ENCODE results near the gene RRP8. TPM values are rescaled to one million over a fixed set of nuclear protein-coding genes. Genes with fewer than 3 reads are reported as not detected.

The RRP8 gene
- total and polyA plus RNA-seq, 2 donors (not counting 1 experiment from before 2014, with no cell fraction given) = 8.6 to 29.4 TPM

- Histone ChIP-seq H3K9me3 (ENCODE audit: control extremely low read depth in 1 of 3, control insufficient read depth in 2 of 3, insufficient read depth in 1 of 3, low read length in 2 of 3) (peaks cover 0 to 9% (median 1%) of the 10 kb centered on the region in 3 donors), H3K4me2 (replicated peaks; ENCODE audit: low read depth, low read length, poor library complexity, severe bottlenecking) (no peak overlapping the region), H3K4me3 (ENCODE audit: control extremely low read depth in 1 of 5, extremely low read depth in 1 of 5, insufficient read depth in 1 of 5, low read depth in 2 of 5, low read length in 4 of 5) (no peak overlapping the region), H3K79me2 (ENCODE audit: control insufficient read depth, insufficient read depth, low read length) (peaks cover 16% of the 10 kb centered on the region), H2AFZ (ENCODE audit: insufficient read depth, low read depth, low read length, poor library complexity, severe bottlenecking) (no peak overlapping the region), H3K9ac (ENCODE audit: low read length) (no peak overlapping the region), H3K27me3 (replicated peaks in 1 of 4; ENCODE audit: control extremely low read depth in 1 of 4, control insufficient read depth in 3 of 4, insufficient read depth in 4 of 4, low read length in 3 of 4) (no peaks in the 10 kb centered on the region), H3K27ac (ENCODE audit: low read length in 2 of 2) (no peak overlapping the region), H4K20me1 (ENCODE audit: control insufficient read depth, insufficient read depth, low read length, poor library complexity, severe bottlenecking) (no peaks in the 10 kb centered on the region), H3K36me3 (replicated peaks in 1 of 2; ENCODE audit: control extremely low read depth in 1 of 2, control insufficient read depth in 1 of 2, extremely low read depth in 1 of 2, insufficient read depth in 2 of 2, low read length in 1 of 2) (peaks cover 0 to 5% of the 10 kb centered on the region in 2 experiments), H3K4me1 (ENCODE audit: control insufficient read depth in 2 of 2, insufficient read depth in 2 of 2, low read length in 2 of 2) (no peaks in the 10 kb centered on the region)
- peaks cover 10% of the 10 kb centered on the region for H3K9me3 Mint-ChIP-seq (ENCODE audit: insufficient read depth)
- H3K4me1 Mint-ChIP-seq = no peaks in the 10 kb centered on the region
- no peak overlapping the region for H3K4me3 Mint-ChIP-seq
- no peak overlapping the region for H3K27ac Mint-ChIP-seq
- ChIA-PET POLR2A (no interaction called here), CTCF (no interaction called here)
- no CpG with 5 or more reads among the region's 1 CpG for WGBS (ENCODE audit: insufficient coverage)
- TF ChIP-seq EZH2 (IDR thresholded peaks at IDR 0.05; ENCODE audit: borderline replicate concordance, insufficient read depth, low read depth, low read length, poor library complexity, severe bottlenecking) (no peak), CTCF (IDR thresholded peaks at IDR 0.05) (no peak)
- no peak for ATAC-seq (ENCODE audit: low read depth)
- intact Hi-C loops (cut with micrococcal nuclease) = no loop called here
- H3K27me3 Mint-ChIP-seq = no peaks in the 10 kb centered on the region
- DNase-seq = no peak
Observed at GRCh38 chr11:6583584-6583983, 19.8 kb downstream of the RRP8 start.

GRCh38 chr11:6579681-6580080 is 23.7 kb downstream of the RRP8 start:
- Histone ChIP-seq H3K4me3 (ENCODE audit: control extremely low read depth in 1 of 5, extremely low read depth in 1 of 5, insufficient read depth in 1 of 5, low read depth in 2 of 5, low read length in 4 of 5) (no peak overlapping the region), H2AFZ (ENCODE audit: insufficient read depth, low read depth, low read length, poor library complexity, severe bottlenecking) (no peak overlapping the region), H4K20me1 (ENCODE audit: control insufficient read depth, insufficient read depth, low read length, poor library complexity, severe bottlenecking) (no peaks in the 10 kb centered on the region), H3K4me1 (ENCODE audit: control insufficient read depth in 2 of 2, insufficient read depth in 2 of 2, low read length in 2 of 2) (no peaks in the 10 kb centered on the region), H3K9ac (ENCODE audit: low read length) (no peak overlapping the region), H3K9me3 (ENCODE audit: control extremely low read depth in 1 of 3, control insufficient read depth in 2 of 3, insufficient read depth in 1 of 3, low read length in 2 of 3) (peaks cover 0 to 9% (median 1%) of the 10 kb centered on the region in 3 donors), H3K36me3 (replicated peaks in 1 of 2; ENCODE audit: control extremely low read depth in 1 of 2, control insufficient read depth in 1 of 2, extremely low read depth in 1 of 2, insufficient read depth in 2 of 2, low read length in 1 of 2) (peaks cover 0 to 5% of the 10 kb centered on the region in 2 experiments), H3K27me3 (replicated peaks in 1 of 4; ENCODE audit: control extremely low read depth in 1 of 4, control insufficient read depth in 3 of 4, insufficient read depth in 4 of 4, low read length in 3 of 4) (no peaks in the 10 kb centered on the region), H3K4me2 (replicated peaks; ENCODE audit: low read depth, low read length, poor library complexity, severe bottlenecking) (no peak overlapping the region), H3K79me2 (ENCODE audit: control insufficient read depth, insufficient read depth, low read length) (peaks cover 14% of the 10 kb centered on the region), H3K27ac (ENCODE audit: low read length in 2 of 2) (no peak overlapping the region)
- no CpG with 5 or more reads among the region's 2 CpGs for WGBS (ENCODE audit: insufficient coverage)
- TF ChIP-seq EZH2 (IDR thresholded peaks at IDR 0.05; ENCODE audit: borderline replicate concordance, insufficient read depth, low read depth, low read length, poor library complexity, severe bottlenecking) = no peak
- TF ChIP-seq CTCF (IDR thresholded peaks at IDR 0.05) = no peak
- ATAC-seq (ENCODE audit: low read depth) = no peak
- no peaks in the 10 kb centered on the region for H3K4me1 Mint-ChIP-seq
- DNase-seq = no peak
- no peak overlapping the region for H3K27ac Mint-ChIP-seq
- no peaks in the 10 kb centered on the region for H3K27me3 Mint-ChIP-seq
- peaks cover 10% of the 10 kb centered on the region for H3K9me3 Mint-ChIP-seq (ENCODE audit: insufficient read depth)
- ChIA-PET CTCF (no interaction called here), POLR2A (no interaction called here)
- intact Hi-C loops (cut with micrococcal nuclease) = no loop called here
- H3K4me3 Mint-ChIP-seq = no peak overlapping the region

Data from B cell (primary cell).